PFSK-1 (cell line): ENCODE data around the gene GPR158.

ENCODE experiments used
- FOXP2 ChIP-seq: optimal IDR thresholded peaks from 2 replicates; pipeline ENCODE3; 2011; ENCODE audit warnings: borderline replicate concordance, control low read depth, inconsistent platforms; ENCODE audit not compliant: insufficient read depth; ENCODE audit errors: extremely low read length, extremely low read depth
- POLR2AphosphoS5 ChIP-seq: IDR thresholded peaks from 2 replicates; pipeline ENCODE4 v1.6.1; 2012; ENCODE audit warnings: low read depth, mild to moderate bottlenecking, control low read depth, low read length, moderate library complexity
- SIN3A ChIP-seq: IDR thresholded peaks from 2 replicates; pipeline ENCODE4 v1.6.1; 2012; ENCODE audit warnings: mild to moderate bottlenecking, low read length, moderate library complexity, borderline replicate concordance; ENCODE audit not compliant: insufficient read depth
- TAF1 ChIP-seq: IDR thresholded peaks from 2 replicates; pipeline ENCODE4 v1.6.1; 2012; ENCODE audit warnings: low read length, control low read depth, borderline replicate concordance; ENCODE audit not compliant: insufficient read depth
- TF ChIP-seq, protein P1 (sequence below), 2 experiments: IDR thresholded peaks; 2 replicates each; pipeline versions ENCODE4 v1.6.1 to v1.8.0; 2011 to 2012; ENCODE audit warnings: low read depth in 2 of 2, low read length in 2 of 2, control low read depth in 1 of 2, inconsistent platforms in 1 of 2, mild to moderate bottlenecking in 1 of 2, moderate library complexity in 1 of 2; ENCODE audit not compliant: insufficient read depth in 1 of 2

GPR158 gene

DNA sequence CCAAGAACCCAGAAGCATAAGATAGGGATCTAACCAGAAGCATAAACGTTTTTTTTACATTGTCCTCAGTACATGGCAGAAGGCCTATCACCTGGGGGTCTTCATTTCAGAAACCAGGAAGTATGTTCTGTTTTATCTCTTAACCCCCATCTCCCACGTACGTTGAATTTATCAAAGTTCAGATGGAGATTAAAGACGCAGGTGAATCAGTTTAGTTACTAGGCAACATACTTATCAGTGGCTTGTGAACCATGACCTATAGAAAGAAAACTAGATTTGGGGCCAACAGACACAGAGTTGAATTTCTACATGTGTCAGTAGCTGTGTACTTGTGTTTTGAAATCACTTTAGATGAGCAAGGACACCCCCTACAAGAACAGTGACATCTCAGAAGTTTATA is 122.7 kb downstream of the GPR158 start:
- no peak for TF ChIP-seq POLR2AphosphoS5
- TF ChIP-seq FOXP2, result no peak
- no peak for TF ChIP-seq SIN3A
- no peak for TF ChIP-seq TAF1
- TF ChIP-seq, protein P1, sequence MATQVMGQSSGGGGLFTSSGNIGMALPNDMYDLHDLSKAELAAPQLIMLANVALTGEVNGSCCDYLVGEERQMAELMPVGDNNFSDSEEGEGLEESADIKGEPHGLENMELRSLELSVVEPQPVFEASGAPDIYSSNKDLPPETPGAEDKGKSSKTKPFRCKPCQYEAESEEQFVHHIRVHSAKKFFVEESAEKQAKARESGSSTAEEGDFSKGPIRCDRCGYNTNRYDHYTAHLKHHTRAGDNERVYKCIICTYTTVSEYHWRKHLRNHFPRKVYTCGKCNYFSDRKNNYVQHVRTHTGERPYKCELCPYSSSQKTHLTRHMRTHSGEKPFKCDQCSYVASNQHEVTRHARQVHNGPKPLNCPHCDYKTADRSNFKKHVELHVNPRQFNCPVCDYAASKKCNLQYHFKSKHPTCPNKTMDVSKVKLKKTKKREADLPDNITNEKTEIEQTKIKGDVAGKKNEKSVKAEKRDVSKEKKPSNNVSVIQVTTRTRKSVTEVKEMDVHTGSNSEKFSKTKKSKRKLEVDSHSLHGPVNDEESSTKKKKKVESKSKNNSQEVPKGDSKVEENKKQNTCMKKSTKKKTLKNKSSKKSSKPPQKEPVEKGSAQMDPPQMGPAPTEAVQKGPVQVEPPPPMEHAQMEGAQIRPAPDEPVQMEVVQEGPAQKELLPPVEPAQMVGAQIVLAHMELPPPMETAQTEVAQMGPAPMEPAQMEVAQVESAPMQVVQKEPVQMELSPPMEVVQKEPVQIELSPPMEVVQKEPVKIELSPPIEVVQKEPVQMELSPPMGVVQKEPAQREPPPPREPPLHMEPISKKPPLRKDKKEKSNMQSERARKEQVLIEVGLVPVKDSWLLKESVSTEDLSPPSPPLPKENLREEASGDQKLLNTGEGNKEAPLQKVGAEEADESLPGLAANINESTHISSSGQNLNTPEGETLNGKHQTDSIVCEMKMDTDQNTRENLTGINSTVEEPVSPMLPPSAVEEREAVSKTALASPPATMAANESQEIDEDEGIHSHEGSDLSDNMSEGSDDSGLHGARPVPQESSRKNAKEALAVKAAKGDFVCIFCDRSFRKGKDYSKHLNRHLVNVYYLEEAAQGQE (IDR thresholded peaks at IDR 0.05; ENCODE audit: insufficient read depth in 1 of 2, low read depth in 2 of 2, low read length in 2 of 2), result no peak

GRCh38 chr10:25300073-25300472 is 125.3 kb downstream of the GPR158 start:
- TF ChIP-seq TAF1 (no peak), FOXP2 (no peak)

GRCh38 chr10:25304606-25305005 is 129.8 kb downstream of the GPR158 start:
- no peak for TF ChIP-seq TAF1
- no peak for TF ChIP-seq SIN3A
- no peak for TF ChIP-seq POLR2AphosphoS5
- TF ChIP-seq, protein P1 (IDR thresholded peaks at IDR 0.05; ENCODE audit: insufficient read depth in 1 of 2, low read depth in 2 of 2, low read length in 2 of 2), result no peak
- TF ChIP-seq FOXP2, result no peak

GRCh38 chr10:25306386-25306785 is 131.6 kb downstream of the GPR158 start:
- TF ChIP-seq, protein P1 (IDR thresholded peaks at IDR 0.05; ENCODE audit: insufficient read depth in 1 of 2, low read depth in 2 of 2, low read length in 2 of 2), result no peak
- no peak for TF ChIP-seq TAF1
- no peak for TF ChIP-seq FOXP2
- no peak for TF ChIP-seq POLR2AphosphoS5
- TF ChIP-seq SIN3A, result no peak

GRCh38 chr10:25308278-25308677 is 133.5 kb downstream of the GPR158 start:
- TF ChIP-seq, protein P1 (IDR thresholded peaks at IDR 0.05; ENCODE audit: insufficient read depth in 1 of 2, low read depth in 2 of 2, low read length in 2 of 2), result no peak
- no peak for TF ChIP-seq TAF1
- no peak for TF ChIP-seq FOXP2
- no peak for TF ChIP-seq SIN3A
- TF ChIP-seq POLR2AphosphoS5, result no peak

DNA sequence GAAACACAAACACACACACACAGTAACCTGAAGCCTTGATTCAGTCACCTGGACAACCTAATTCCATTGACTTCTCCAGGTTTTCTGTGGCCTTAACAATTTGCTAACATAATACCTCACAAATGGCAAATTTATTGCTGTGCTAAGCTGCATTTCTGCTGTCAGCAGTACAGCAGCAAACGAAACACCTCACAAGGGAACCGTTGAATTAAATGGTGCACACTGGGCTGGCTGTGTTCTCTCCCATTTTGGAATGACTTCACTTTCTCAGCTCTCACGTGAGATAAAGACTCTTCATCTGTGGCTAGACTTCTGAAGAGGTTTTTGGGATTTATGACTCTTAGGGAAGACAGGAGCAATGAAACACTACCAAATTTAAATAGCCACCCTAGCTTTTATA is 152.5 kb downstream of the GPR158 start:
- TF ChIP-seq, protein P1 (IDR thresholded peaks at IDR 0.05; ENCODE audit: insufficient read depth in 1 of 2, low read depth in 2 of 2, low read length in 2 of 2), result no peak
- TF ChIP-seq TAF1 (no peak), FOXP2 (no peak), SIN3A (no peak), POLR2AphosphoS5 (no peak)
